ENCODE measurements around the gene CORO2B.

The CORO2B gene

GRCh38 chr15:68732451-68732850 lies 153.7 kb downstream of the CORO2B start:
- in situ Hi-C loops (cut with MboI; ENCODE audit: low sequenced_read_pairs, unreplicated experiment) = no loop called here
- no peak for DNase-seq (ENCODE audit: low spot score)
- no peak for TF ChIP-seq CTCF (IDR thresholded peaks at IDR 0.05; ENCODE audit: borderline replicate concordance, control extremely low read depth, extremely low read depth, insufficient read depth, missing control alignments)

- no peak for TF ChIP-seq CTCF (IDR thresholded peaks at IDR 0.05; ENCODE audit: borderline replicate concordance, control extremely low read depth, extremely low read depth, insufficient read depth, missing control alignments)
- no peak for DNase-seq (ENCODE audit: low spot score)
- in situ Hi-C loops (cut with MboI; ENCODE audit: low sequenced_read_pairs, unreplicated experiment) = no loop called here
These were observed 154.9 kb downstream of the CORO2B start for GRCh38 chr15:68733666-68734065.

GRCh38 chr15:68734352-68734751 lies 155.6 kb downstream of the CORO2B start:
- TF ChIP-seq CTCF (IDR thresholded peaks at IDR 0.05; ENCODE audit: borderline replicate concordance, control extremely low read depth, extremely low read depth, insufficient read depth, missing control alignments) = no peak
- no peak for DNase-seq (ENCODE audit: low spot score)
- in situ Hi-C loops (cut with MboI; ENCODE audit: low sequenced_read_pairs, unreplicated experiment) = no loop called here

GRCh38 chr15:68734881-68735280 lies 156.1 kb downstream of the CORO2B start:
- no peak for TF ChIP-seq CTCF (IDR thresholded peaks at IDR 0.05; ENCODE audit: borderline replicate concordance, control extremely low read depth, extremely low read depth, insufficient read depth, missing control alignments)
- in situ Hi-C loops (cut with MboI; ENCODE audit: low sequenced_read_pairs, unreplicated experiment) = no loop called here
- no peak for DNase-seq (ENCODE audit: low spot score)

- in situ Hi-C loops (cut with MboI; ENCODE audit: low sequenced_read_pairs, unreplicated experiment) = no loop called here
- no peak for TF ChIP-seq CTCF (IDR thresholded peaks at IDR 0.05; ENCODE audit: borderline replicate concordance, control extremely low read depth, extremely low read depth, insufficient read depth, missing control alignments)
- DNase-seq (ENCODE audit: low spot score) = no peak
These were observed 156.8 kb downstream of the CORO2B start for GRCh38 chr15:68735610-68736009.

- DNase-seq (ENCODE audit: low spot score) = no peak
- TF ChIP-seq CTCF (IDR thresholded peaks at IDR 0.05; ENCODE audit: borderline replicate concordance, control extremely low read depth, extremely low read depth, insufficient read depth, missing control alignments) = no peak
- in situ Hi-C loops (cut with MboI; ENCODE audit: low sequenced_read_pairs, unreplicated experiment) = no loop called here
These were observed 160.7 kb downstream of the CORO2B start for GRCh38 chr15:68739390-68740080.
